Measurements from ENCODE around the gene RAB6B. TPM values are rescaled to one million over a fixed set of nuclear protein-coding genes. Genes with fewer than 3 reads are reported as not detected.

Gene RAB6B
- polyA plus RNA-seq, 1 donor = 9.7 TPM

DNA sequence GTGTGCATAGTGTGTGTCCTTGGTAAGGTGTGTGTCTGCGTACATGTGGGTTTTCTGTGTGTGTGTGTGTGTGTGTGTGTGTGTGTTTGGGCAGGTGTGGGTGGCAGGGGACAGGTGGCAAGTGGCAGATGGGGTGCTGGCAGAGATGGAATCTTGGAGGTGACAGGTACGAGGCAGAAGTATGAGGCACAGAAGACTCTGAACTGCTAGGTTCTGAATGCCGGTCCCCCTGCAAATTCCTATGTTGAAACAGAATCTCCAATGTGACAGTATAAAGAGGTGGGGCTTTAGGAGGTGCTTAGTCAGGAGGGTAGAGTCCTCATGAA, 60.3 kb downstream of the RAB6B start:
- DNase-seq = no peak

GRCh38 chr3:133834621-133835417, 60.9 kb downstream of the RAB6B start:
- no peak for DNase-seq

GRCh38 chr3:133833880-133834620, 61.6 kb downstream of the RAB6B start:
- no peak for DNase-seq

GRCh38 chr3:133833267-133833666, 62.4 kb downstream of the RAB6B start:
- DNase-seq = no peak

GRCh38 chr3:133832802-133833144, 62.9 kb downstream of the RAB6B start:
- no peak for DNase-seq

DNA sequence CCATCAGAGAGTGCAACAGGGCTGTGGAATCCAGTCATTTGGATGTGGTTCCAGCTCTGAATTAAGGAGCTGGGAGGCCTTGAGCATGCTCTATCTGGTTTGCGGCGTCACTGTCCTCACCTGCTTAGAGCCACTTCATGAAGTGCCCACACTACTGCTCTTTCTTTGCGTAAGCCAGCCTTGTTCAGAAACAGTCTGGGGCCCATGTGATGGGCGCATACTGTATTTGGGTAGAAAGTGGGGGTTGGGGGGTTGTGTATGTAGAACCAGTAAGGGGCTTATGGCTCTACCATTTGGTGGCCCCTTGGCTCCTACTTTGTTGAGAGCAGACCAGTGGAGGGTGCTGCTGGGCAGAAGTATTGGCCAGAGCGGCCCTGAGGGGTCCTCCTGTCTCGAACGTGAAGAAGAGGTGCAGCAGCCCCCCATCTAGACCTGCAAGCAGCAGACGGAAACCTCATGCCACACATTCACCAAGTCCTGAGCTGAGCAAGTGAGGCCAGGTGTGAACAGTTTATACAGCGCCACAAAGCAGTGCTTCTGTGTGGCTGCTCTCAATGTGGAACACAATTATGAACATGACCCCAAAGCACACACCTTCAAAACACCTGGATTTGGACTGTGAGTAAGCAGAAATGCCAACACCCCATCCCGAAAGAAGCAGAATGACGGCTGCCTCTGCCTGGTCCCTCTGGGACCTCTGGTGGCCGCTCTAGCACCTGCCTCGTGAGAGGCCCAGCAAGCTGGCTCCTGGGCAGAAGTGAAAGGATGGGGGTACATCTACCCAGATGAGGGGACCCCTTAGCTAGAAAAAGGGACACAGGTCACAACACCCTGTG, 63.5 kb downstream of the RAB6B start:
- no peak for DNase-seq

DNA sequence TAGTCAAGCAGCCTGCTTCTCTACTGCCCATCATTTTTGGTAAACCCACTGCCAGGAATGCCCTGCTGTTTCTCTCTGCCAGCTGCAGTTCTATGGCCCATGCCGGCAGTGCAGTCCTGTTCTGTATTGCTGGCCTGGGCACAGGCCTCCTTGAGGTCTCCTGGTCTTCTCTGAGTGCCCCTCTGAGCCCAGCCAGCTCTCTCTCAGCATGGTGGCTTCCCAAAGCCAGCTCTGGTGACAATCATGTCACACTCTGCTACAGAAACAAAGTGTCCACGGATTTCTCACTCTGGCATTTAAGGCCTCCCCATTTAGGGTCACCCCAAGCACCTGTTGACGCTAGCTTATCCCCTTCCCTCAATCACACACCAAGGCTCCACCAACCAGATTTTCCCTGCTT, 65.6 kb downstream of the RAB6B start:
- DNase-seq = no peak

GRCh38 chr3:133829310-133829707, 66.4 kb downstream of the RAB6B start:
- no peak for DNase-seq

DNA sequence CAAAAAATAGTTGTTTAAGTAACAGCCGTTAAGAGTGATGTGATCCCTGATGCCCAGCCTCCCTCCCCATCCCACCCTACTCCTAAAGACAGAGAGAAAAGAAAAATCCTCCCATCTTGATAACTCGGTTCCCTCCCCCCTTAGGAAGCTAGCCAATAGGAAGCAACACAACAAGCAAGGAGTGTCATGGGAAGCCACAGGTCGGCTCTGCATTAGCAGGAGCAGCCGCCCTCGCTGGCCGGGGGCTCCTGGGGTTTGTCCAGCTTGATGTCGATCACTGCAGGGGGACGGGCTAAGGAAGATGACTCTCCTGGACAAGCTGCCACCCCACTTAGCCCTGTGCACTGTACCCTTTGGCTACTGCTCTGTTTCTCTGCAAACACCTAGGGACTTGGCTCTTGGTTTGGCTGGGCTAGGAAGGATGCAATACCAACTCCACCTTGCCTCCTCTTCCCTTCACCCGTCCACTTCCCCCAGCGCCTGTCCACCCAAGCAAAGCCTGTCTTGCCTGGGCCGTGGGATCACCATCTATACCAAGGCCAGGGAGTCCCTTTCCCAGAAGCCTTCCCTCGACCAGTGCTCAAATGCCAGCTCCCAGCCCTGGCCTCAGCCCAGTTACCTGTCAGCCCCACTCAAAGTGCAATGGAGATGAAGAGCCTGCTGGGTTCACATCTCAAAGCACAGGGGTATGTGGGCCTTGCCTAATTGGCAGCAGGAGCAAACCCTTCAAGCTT, 66.9 kb downstream of the RAB6B start:
- DNase-seq = no peak

DNA sequence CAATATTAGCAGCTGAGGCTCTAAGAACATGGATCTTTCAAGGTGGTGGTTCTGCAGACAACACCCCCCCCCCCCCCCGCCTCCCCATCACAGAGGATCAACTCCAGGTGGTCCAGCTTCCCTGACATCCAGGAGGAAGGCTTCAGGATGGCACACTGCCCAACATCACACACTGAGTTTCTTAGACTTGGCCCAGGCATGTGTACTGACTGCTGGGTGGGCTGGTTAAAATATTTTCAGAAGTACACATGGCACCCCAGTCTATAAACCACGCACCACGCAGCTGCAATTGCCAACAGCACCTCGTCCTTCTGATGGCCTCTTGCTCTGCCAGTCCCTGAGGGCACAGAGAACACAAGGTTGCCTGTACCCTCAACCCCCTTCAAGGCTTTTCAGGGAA, 68.0 kb downstream of the RAB6B start:
- DNase-seq = no peak

GRCh38 chr3:133827136-133827535, 68.5 kb downstream of the RAB6B start:
- no peak for DNase-seq

DNA sequence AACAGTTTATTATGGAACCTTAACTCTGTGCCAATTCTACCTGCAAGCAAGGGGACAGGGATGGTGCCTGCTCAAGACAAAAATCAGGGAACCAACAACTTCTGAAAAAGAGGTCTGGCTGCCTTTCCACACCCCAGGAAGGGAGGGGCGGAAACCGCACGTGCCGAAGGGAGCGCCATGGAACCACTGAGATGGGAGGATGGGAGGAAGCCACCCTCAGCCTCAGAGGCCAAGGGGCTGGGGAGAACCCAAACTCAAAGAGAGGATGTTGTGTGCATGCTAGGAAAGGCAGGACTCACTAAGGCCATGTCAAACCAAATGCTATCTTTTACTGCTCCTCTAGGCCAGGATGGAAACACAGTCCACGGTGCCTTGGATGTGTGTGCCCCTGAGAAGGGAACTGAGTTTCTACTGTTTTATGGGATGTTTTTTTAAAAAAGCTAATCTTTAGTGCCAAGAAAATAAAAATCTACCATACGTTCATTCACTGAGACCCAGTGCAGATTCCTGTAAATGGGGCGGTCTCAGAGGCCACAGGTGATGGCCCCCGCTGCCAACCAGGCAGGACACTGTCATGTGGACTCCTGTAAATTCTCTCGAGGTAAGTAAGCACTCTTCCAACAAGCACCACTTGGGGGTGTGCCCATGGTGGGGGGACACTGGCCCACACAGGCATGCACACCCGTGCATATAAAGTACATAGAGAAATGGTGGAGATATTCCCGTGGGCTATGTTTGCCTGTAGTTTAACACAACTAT, 69.5 kb downstream of the RAB6B start:
- DNase-seq = no peak

DNA sequence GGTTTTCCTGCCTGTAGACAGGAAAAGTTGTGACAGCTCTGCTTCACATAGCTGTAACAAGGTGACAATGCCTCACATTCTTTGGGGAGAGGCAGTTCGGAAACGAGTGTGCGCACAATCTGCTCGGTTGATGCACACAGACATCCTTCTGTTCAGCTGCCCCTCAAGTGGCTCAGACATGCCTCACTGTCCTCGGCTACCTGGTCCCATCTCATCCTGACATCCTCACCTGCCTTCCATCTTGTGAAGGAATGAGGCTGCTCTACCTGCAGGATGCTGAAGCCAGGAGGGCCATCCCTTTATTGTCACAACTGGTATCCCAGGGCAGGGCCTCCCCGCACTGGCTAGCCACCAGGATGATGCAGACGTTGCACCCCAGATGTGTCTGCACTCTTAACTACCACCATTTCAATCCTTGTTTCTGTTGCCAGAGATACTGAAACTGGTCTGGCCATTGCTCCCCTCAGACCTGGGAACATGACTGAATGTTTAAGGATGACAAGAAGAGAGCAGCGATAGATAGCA, 70.7 kb downstream of the RAB6B start:
- no peak for DNase-seq

- DNase-seq = no peak
Measured at GRCh38 chr3:133821767-133822638, 73.7 kb downstream of the RAB6B start.

DNA sequence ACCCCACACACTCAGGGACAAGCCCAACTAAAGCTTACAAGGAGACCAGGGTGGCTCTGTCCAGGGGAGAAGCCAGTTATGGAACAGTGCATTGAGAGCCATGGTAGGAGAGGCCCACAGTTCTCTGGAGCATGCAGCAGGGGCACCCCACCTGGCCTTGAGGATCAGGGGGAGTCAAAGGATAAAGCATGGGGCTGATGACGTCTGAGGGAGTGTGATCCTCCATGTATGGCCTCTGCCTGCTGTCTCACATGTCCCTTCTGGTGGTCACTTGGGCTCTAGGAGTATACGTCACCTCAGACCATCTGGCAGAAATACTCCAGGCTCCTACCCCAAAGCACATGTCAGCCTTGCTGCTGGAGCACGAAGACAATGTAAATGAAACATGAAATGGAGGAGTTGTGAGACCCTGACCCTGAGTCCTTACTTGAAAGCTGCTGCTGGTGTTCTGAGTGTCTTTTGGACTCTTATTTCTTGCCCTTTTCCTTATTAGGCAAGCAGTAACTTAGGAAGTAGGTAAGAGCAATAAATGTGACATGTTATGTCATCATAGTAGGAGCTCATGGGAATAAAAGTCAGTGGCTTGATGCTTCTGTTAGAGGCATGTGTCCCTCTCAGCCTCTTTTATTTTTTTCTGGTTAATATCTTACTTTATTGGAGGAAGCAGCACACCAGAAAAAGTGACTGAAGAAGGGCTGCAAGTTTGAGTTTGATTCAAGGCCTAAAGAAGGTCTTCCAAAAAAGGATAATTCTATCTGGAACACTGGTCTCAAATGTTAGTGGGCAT, 74.6 kb downstream of the RAB6B start:
- no peak for DNase-seq

GRCh38 chr3:133820129-133820528, 75.6 kb downstream of the RAB6B start:
- DNase-seq = no peak

GRCh38 chr3:133815386-133815785, 80.3 kb downstream of the RAB6B start:
- no peak for DNase-seq

DNA sequence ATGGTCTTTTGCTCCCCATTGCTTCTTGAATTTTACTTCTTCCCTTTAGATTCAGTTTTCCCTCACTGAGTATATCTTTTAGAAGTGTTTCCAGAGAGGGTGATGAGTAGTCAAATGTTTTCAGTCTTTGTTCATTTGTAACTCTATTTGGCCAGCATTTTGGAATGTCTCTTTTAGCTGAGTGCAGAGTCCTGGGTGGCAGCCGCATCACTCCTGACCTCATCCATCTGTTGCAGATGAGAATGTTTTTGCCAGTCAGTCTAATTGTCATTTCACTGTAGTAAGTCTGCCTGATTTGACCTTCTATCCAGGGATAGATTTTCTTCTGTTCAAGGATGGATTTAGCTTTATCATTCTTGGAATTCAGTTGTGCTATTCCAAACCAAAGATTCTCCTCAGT, 82.8 kb downstream of the RAB6B start:
- DNase-seq = no peak

GRCh38 chr3:133805702-133806475, 89.8 kb downstream of the RAB6B start, which contains the start of gene SRPRB:
TSS of gene SRPRB (plus strand) at chr3:133805815. CDS start at chr3:133805849, 34 bp downstream.
- peak; percentile 94 for DNase-seq

Measured in hindlimb muscle (tissue), 1 donor.